Activated T-helper 17 cell treated with anti-CD3 and anti-CD28 coated beads, Interleukin-2, amount 50 U/mL, for 72 hours (primary cell): Measurements from ENCODE around the gene PCDHB14. TPM values are rescaled to one million over a fixed set of nuclear protein-coding genes. Genes with fewer than 3 reads are reported as not detected.
"Not testable (repeated sequence)": the region's sequence is repeated elsewhere in the genome, so short reads cannot be mapped to it uniquely, and the experiment has no call there.

Source experiments
- ATAC-seq: fragments of 150-1000 bp; cut with Tn5 transposase; replicated peaks from 2 replicates; pipeline ENCODE4 v1.10.0; 2021; ENCODE audit warnings: mild to moderate bottlenecking, moderate library complexity
- H3K27ac Mint-ChIP-seq: one replicate; pipeline ENCODE4 v1.8.0; 2022; ENCODE audit warnings: mixed read lengths
- H3K27me3 Mint-ChIP-seq: one replicate; pipeline ENCODE4 v1.8.0; 2022; ENCODE audit warnings: mixed read lengths
- H3K36me3 Mint-ChIP-seq: one replicate; pipeline ENCODE4 v1.8.0; 2022; ENCODE audit warnings: low read depth, mild to moderate bottlenecking, mixed read lengths
- H3K4me1 Mint-ChIP-seq: one replicate; pipeline ENCODE4 v1.8.0; 2022; ENCODE audit warnings: mixed read lengths
- H3K4me3 Mint-ChIP-seq: one replicate; pipeline ENCODE4 v1.8.0; 2022; ENCODE audit warnings: mild to moderate bottlenecking, mixed read lengths
- H3K9me3 Mint-ChIP-seq: one replicate; pipeline ENCODE4 v1.8.0; 2022; ENCODE audit warnings: mixed read lengths
- total RNA-seq, 2 donors: library from RNA; stranded (reverse); gene quantifications; one replicate each; pipeline ENCODE4 v1.2.3, GENCODE V29; 2022

The PCDHB14 gene
- not detected for total RNA-seq

GRCh38 chr5:141223112-141223783 is at the start of gene PCDHB14:
PCDHB14 (plus strand) TSS chr5:141223343; CDS start chr5:141223506, 163 bp downstream.
- Mint-ChIP-seq H3K27ac (no peak within 1 kb of the TSS), H3K4me3 (peak within 1 kb of the TSS; percentile 4), H3K9me3 (peaks cover 21% of the 10 kb centered on the region), H3K36me3 (no peaks in the 10 kb centered on the region), H3K4me1 (no peaks in the 10 kb centered on the region), H3K27me3 (peaks cover 52% of the 10 kb centered on the region)
- ATAC-seq, result no peak

- not testable (repeated sequence) for H3K4me3 Mint-ChIP-seq, H3K4me1 Mint-ChIP-seq, ATAC-seq
Measured at GRCh38 chr5:141174291-141175104, 48.6 kb upstream of the PCDHB14 start.

GRCh38 chr5:141175933-141176332 is 47.2 kb upstream of the PCDHB14 start:
- Mint-ChIP-seq H3K27me3 (peaks cover 15% of the 10 kb centered on the region), H3K9me3 (no peaks in the 10 kb centered on the region), H3K27ac (no peak overlapping the region), H3K36me3 (no peaks in the 10 kb centered on the region), H3K4me3 (no peak overlapping the region), H3K4me1 (peaks cover 6% of the 10 kb centered on the region)
- ATAC-seq, result no peak

More at GRCh38 chr5:141174291-141175104, 48.6 kb upstream of the PCDHB14 start:
- H3K9me3 Mint-ChIP-seq, H3K27ac Mint-ChIP-seq, H3K36me3 Mint-ChIP-seq: not testable (repeated sequence)
- peaks cover 20% of the 10 kb centered on the region for H3K27me3 Mint-ChIP-seq

- H3K4me3 Mint-ChIP-seq, H3K4me1 Mint-ChIP-seq, H3K27ac Mint-ChIP-seq, ATAC-seq, H3K36me3 Mint-ChIP-seq, H3K9me3 Mint-ChIP-seq: not testable (repeated sequence)
- peaks cover 23% of the 10 kb centered on the region for H3K27me3 Mint-ChIP-seq
Measured at GRCh38 chr5:141177577-141178191, 45.5 kb upstream of the PCDHB14 start, which contains the start of gene PCDHB8. PCDHB8 (plus strand) TSS chr5:141177790; CDS start chr5:141178035, 245 bp downstream.

- not testable (repeated sequence) for H3K9me3 Mint-ChIP-seq, H3K4me1 Mint-ChIP-seq, H3K4me3 Mint-ChIP-seq, H3K27ac Mint-ChIP-seq, ATAC-seq, H3K36me3 Mint-ChIP-seq
- H3K27me3 Mint-ChIP-seq, result peaks cover 26% of the 10 kb centered on the region
Measured at GRCh38 chr5:141179371-141179770, 43.8 kb upstream of the PCDHB14 start.

GRCh38 chr5:141179876-141180275 is 43.3 kb upstream of the PCDHB14 start:
- not testable (repeated sequence) for H3K27ac Mint-ChIP-seq, ATAC-seq, H3K4me3 Mint-ChIP-seq, H3K9me3 Mint-ChIP-seq, H3K36me3 Mint-ChIP-seq, H3K4me1 Mint-ChIP-seq
- peaks cover 31% of the 10 kb centered on the region for H3K27me3 Mint-ChIP-seq

- Mint-ChIP-seq H3K27me3 (peaks cover 34% of the 10 kb centered on the region), H3K36me3 (no peaks in the 10 kb centered on the region), H3K4me3 (no peak overlapping the region), H3K27ac (no peak overlapping the region), H3K4me1 (no peaks in the 10 kb centered on the region), H3K9me3 (no peaks in the 10 kb centered on the region)
- ATAC-seq, result no peak
Measured at GRCh38 chr5:141180313-141180712, 42.8 kb upstream of the PCDHB14 start.

GRCh38 chr5:141182248-141182647 is 40.9 kb upstream of the PCDHB14 start, which contains the start of gene PCDHB16:
PCDHB16 (plus strand) TSS chr5:141182387; CDS start chr5:141182560, 173 bp downstream.
- Mint-ChIP-seq H3K9me3 (peaks cover 5% of the 10 kb centered on the region), H3K27ac (no peak within 1 kb of the TSS), H3K4me1 (peaks cover 6% of the 10 kb centered on the region), H3K4me3 (no peak within 1 kb of the TSS), H3K36me3 (no peaks in the 10 kb centered on the region), H3K27me3 (peaks cover 45% of the 10 kb centered on the region)
- ATAC-seq, result no peak

- not testable (repeated sequence) for H3K4me3 Mint-ChIP-seq, H3K27ac Mint-ChIP-seq, ATAC-seq, H3K4me1 Mint-ChIP-seq, H3K9me3 Mint-ChIP-seq, H3K36me3 Mint-ChIP-seq
- peaks cover 52% of the 10 kb centered on the region for H3K27me3 Mint-ChIP-seq
Measured at GRCh38 chr5:141184117-141184855, 38.9 kb upstream of the PCDHB14 start.

GRCh38 chr5:141186897-141187512 is 36.1 kb upstream of the PCDHB14 start, which contains the start of gene PCDHB9:
PCDHB9 (plus strand) TSS chr5:141187161; CDS start chr5:141187319, 158 bp downstream.
- Mint-ChIP-seq H3K9me3 (peaks cover 8% of the 10 kb centered on the region), H3K36me3 (no peaks in the 10 kb centered on the region), H3K27me3 (peaks cover 48% of the 10 kb centered on the region), H3K4me1 (peaks cover 6% of the 10 kb centered on the region), H3K27ac (peak within 1 kb of the TSS; percentile 37), H3K4me3 (peak within 1 kb of the TSS; percentile 47)
- ATAC-seq, result no peak

GRCh38 chr5:141188682-141189081 is 34.5 kb upstream of the PCDHB14 start:
- peaks cover 37% of the 10 kb centered on the region for H3K27me3 Mint-ChIP-seq
- H3K27ac Mint-ChIP-seq, H3K36me3 Mint-ChIP-seq, H3K4me1 Mint-ChIP-seq, H3K4me3 Mint-ChIP-seq, ATAC-seq: not testable (repeated sequence)
- H3K9me3 Mint-ChIP-seq, result peaks cover 11% of the 10 kb centered on the region

GRCh38 chr5:141189131-141189530 is 34.0 kb upstream of the PCDHB14 start:
- not testable (repeated sequence) for H3K27ac Mint-ChIP-seq, ATAC-seq, H3K4me1 Mint-ChIP-seq, H3K36me3 Mint-ChIP-seq, H3K4me3 Mint-ChIP-seq
- Mint-ChIP-seq H3K9me3 (peaks cover 11% of the 10 kb centered on the region), H3K27me3 (peaks cover 37% of the 10 kb centered on the region)

- no peak within 1 kb of the TSS for H3K4me3 Mint-ChIP-seq
- peaks cover 12% of the 10 kb centered on the region for H3K9me3 Mint-ChIP-seq
- peaks cover 20% of the 10 kb centered on the region for H3K27me3 Mint-ChIP-seq
- H3K27ac Mint-ChIP-seq, result no peak within 1 kb of the TSS
- H3K36me3 Mint-ChIP-seq, result no peaks in the 10 kb centered on the region
- H3K4me1 Mint-ChIP-seq, result peaks cover under 1% of the 10 kb centered on the region
- ATAC-seq, result peak; percentile 43
Measured at GRCh38 chr5:141192110-141192725, 30.9 kb upstream of the PCDHB14 start, which contains the start of gene PCDHB10. PCDHB10 (plus strand) TSS chr5:141192353; CDS start chr5:141192553, 200 bp downstream.
